BLaER1 (cell line): ENCODE results near the gene ABCA1.
"Not testable (repeated sequence)": the region's sequence is repeated elsewhere in the genome, so short reads cannot be mapped to it uniquely, and the experiment has no call there.

Source experiments
- H3K27ac ChIP-seq: shearing (Covaris generic); formaldehyde crosslinking; 2 replicates; pipeline ENCODE4 v1.8.1; 2022
- H3K27me3 ChIP-seq: shearing (Covaris generic); formaldehyde crosslinking; 2 replicates; pipeline ENCODE4 v1.8.1; 2022
- H3K36me3 ChIP-seq: shearing (Covaris generic); formaldehyde crosslinking; 2 replicates; pipeline ENCODE4 v1.8.1; 2022
- H3K4me1 ChIP-seq: shearing (Covaris generic); formaldehyde crosslinking; 2 replicates; pipeline ENCODE4 v1.8.1; 2022
- H3K4me2 ChIP-seq: shearing (Covaris generic); formaldehyde crosslinking; 2 replicates; pipeline ENCODE4 v1.8.1; 2022
- H3K4me3 ChIP-seq: shearing (Covaris generic); formaldehyde crosslinking; 2 replicates; pipeline ENCODE4 v1.8.1; 2022
- H3K9ac ChIP-seq: shearing (Covaris generic); formaldehyde crosslinking; 2 replicates; pipeline ENCODE4 v1.8.1; 2022
- H3K9me3 ChIP-seq: shearing (Covaris generic); formaldehyde crosslinking; 2 replicates; pipeline ENCODE4 v1.8.1; 2022
- H4K20me1 ChIP-seq: shearing (Covaris generic); formaldehyde crosslinking; 2 replicates; pipeline ENCODE4 v1.8.1; 2022
- Cebpa-rat ChIP-seq: shearing (Covaris generic); IDR thresholded peaks from 2 replicates; pipeline ENCODE4 v1.8.1; 2022

Gene ABCA1

DNA sequence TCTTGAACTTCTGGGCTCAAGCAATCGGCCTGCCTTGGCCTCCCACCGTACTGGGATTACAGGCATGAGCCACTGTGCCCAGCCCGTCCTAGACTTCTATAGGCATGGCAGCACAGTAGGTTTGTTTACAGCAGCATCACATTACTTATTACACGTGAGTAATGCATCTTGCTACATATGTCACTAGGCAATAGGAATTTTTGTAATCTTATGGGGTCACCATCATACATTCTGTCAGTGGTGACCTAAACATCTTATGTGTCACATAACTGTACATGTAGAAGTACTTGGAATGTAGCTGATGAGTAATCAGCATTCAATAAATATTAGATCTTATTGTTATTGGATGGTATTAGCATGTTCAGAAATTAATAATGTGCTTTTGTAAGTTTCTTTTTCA is 22.9 kb upstream of the ABCA1 start:
- Histone ChIP-seq H4K20me1 (no peaks in the 10 kb centered on the region), H3K4me2 (no peak overlapping the region), H3K27ac (no peak overlapping the region), H3K9me3 (no peaks in the 10 kb centered on the region), H3K4me1 (peaks cover 21% of the 10 kb centered on the region), H3K4me3 (no peak overlapping the region), H3K27me3 (no peaks in the 10 kb centered on the region), H3K9ac (no peak overlapping the region), H3K36me3 (no peaks in the 10 kb centered on the region)
- no peak for TF ChIP-seq Cebpa-rat

GRCh38 chr9:104948277-104948676 is 20.3 kb upstream of the ABCA1 start:
- H3K4me2 ChIP-seq, result no peak overlapping the region
- H4K20me1 ChIP-seq, result no peaks in the 10 kb centered on the region
- H3K4me1 ChIP-seq, result peaks cover 21% of the 10 kb centered on the region
- H3K27ac ChIP-seq, result no peak overlapping the region
- H3K9me3 ChIP-seq, result no peaks in the 10 kb centered on the region
- H3K27me3 ChIP-seq, result no peaks in the 10 kb centered on the region
- H3K4me3 ChIP-seq, result no peak overlapping the region
- H3K36me3 ChIP-seq, result no peaks in the 10 kb centered on the region
- H3K9ac ChIP-seq, result no peak overlapping the region
- no peak for TF ChIP-seq Cebpa-rat

DNA sequence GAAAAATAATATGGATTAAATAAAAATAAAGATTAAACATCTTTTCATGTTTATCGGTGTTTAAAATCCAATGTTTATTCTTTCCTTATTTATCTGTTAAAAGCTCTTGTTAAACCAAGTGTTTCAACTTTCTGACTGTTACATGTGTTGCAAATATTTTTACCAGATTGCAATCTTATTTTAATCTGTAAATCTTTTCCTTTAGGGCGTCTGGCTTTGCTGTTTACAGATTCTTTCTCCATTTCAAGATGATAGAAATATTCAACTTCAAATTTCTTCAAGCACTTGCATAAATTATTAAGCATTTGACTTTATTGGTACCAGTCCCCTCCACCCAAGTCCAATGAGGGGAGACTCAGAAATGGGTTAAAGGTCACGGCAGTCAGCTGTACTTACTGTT is 16.9 kb upstream of the ABCA1 start:
- Histone ChIP-seq H3K4me3 (no peak overlapping the region), H4K20me1 (no peaks in the 10 kb centered on the region), H3K4me1 (no peaks in the 10 kb centered on the region), H3K27me3 (no peaks in the 10 kb centered on the region), H3K27ac (no peak overlapping the region), H3K9me3 (no peaks in the 10 kb centered on the region), H3K9ac (no peak overlapping the region), H3K4me2 (no peak overlapping the region), H3K36me3 (no peaks in the 10 kb centered on the region)
- no peak for TF ChIP-seq Cebpa-rat

- H3K4me2 ChIP-seq, result no peak overlapping the region
- no peaks in the 10 kb centered on the region for H3K27me3 ChIP-seq
- H4K20me1 ChIP-seq, result no peaks in the 10 kb centered on the region
- no peak overlapping the region for H3K9ac ChIP-seq
- no peak overlapping the region for H3K4me3 ChIP-seq
- no peaks in the 10 kb centered on the region for H3K4me1 ChIP-seq
- no peaks in the 10 kb centered on the region for H3K36me3 ChIP-seq
- no peak for TF ChIP-seq Cebpa-rat
- no peaks in the 10 kb centered on the region for H3K9me3 ChIP-seq
- no peak overlapping the region for H3K27ac ChIP-seq
These were observed 16.4 kb upstream of the ABCA1 start for GRCh38 chr9:104944356-104944755.

GRCh38 chr9:104941597-104941996 is 13.6 kb upstream of the ABCA1 start:
- no peak overlapping the region for H3K4me3 ChIP-seq
- no peaks in the 10 kb centered on the region for H3K4me1 ChIP-seq
- H3K36me3 ChIP-seq, result no peaks in the 10 kb centered on the region
- H3K4me2 ChIP-seq, result no peak overlapping the region
- H3K27ac ChIP-seq, result no peak overlapping the region
- TF ChIP-seq Cebpa-rat, result no peak
- no peaks in the 10 kb centered on the region for H3K9me3 ChIP-seq
- H3K27me3 ChIP-seq, result no peaks in the 10 kb centered on the region
- H4K20me1 ChIP-seq, result no peaks in the 10 kb centered on the region
- H3K9ac ChIP-seq, result no peak overlapping the region

DNA sequence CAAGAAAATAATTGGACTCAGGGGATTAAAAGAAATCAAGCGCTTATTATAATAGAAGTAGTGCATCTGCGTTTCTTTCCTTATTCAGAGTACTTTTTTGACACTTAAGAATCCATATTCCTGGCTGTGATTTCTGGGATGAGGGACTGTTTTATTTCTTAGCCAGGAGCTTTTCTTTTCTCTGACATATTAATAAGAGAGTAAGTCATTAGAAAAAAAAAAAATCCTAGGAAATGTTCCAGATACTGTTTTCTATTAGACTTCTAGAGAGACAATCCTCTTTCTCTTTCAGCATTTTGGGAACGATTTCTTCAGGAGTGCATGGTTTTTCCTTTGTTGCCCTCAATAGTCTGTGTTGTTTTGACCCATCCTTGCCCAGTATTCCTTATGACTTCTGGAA is 8.3 kb upstream of the ABCA1 start:
- Histone ChIP-seq H3K9ac (no peak overlapping the region), H3K4me2 (no peak overlapping the region), H4K20me1 (no peaks in the 10 kb centered on the region), H3K9me3 (no peaks in the 10 kb centered on the region), H3K36me3 (no peaks in the 10 kb centered on the region), H3K4me3 (no peak overlapping the region), H3K4me1 (peaks cover 21% of the 10 kb centered on the region), H3K27me3 (no peaks in the 10 kb centered on the region), H3K27ac (no peak overlapping the region)
- no peak for TF ChIP-seq Cebpa-rat

DNA sequence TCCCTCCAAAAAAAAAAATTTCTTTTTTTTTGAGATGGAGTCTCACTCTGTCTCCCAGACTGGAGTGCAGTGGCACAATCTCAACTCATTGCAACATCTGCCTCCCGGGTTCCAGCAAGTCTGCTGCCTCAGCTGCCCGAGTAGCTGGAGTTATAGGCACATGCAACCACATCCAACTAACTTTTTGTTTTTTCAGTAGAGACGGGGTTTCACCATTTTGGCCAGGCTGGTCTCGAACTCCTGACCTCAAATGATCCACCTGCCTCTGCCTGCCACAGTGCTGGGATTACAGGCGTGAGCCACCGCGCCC is 7.5 kb upstream of the ABCA1 start:
- H3K4me2 ChIP-seq, H3K36me3 ChIP-seq, H3K9me3 ChIP-seq, H3K4me3 ChIP-seq, H4K20me1 ChIP-seq, H3K27ac ChIP-seq, H3K9ac ChIP-seq, H3K27me3 ChIP-seq: not testable (repeated sequence)
- peaks cover 21% of the 10 kb centered on the region for H3K4me1 ChIP-seq

DNA sequence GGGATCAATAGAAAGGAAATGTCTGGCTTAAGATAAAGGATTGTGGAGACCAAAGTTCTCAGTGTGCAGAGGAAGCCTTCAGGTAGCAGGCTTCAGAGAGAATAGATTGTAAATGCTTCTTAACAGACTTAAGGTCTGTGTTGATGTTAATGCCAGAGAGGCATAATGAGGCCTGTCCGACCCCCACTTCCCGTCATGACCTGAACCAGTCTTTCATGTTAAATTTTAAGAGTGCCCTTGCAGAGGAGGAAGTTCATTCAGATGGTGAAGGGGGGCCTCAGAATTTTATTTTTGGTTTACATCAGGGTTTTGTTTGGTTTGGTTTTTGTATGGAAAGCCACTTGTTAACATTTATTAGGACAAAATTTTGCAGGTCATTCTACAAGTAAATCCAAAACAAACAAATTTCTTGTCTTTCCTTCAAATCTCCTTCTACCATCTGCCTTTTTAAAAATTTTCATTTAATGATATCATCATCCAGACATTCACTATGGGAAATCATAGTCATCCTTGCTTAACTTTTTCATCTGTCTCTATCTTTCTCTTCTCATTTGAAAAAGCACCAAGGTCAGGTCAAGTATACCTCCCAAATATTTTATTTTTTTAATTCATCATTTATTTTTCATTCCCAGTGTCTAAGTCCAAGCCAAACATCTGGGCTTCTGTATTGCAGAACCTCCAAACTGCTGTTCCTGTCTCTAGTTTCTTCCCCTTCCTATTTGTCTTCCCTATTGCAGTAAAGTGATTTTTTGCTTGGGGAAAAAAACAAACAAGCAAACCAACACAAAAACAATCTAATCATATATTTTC is 6.9 kb upstream of the ABCA1 start:
- Histone ChIP-seq H3K4me2 (peak overlapping the region; percentile 52), H3K4me3 (no peak overlapping the region), H3K4me1 (peaks cover 23% of the 10 kb centered on the region), H3K36me3 (no peaks in the 10 kb centered on the region), H3K9me3 (no peaks in the 10 kb centered on the region), H3K27ac (no peak overlapping the region), H4K20me1 (no peaks in the 10 kb centered on the region), H3K27me3 (no peaks in the 10 kb centered on the region), H3K9ac (no peak overlapping the region)
- no peak for TF ChIP-seq Cebpa-rat

DNA sequence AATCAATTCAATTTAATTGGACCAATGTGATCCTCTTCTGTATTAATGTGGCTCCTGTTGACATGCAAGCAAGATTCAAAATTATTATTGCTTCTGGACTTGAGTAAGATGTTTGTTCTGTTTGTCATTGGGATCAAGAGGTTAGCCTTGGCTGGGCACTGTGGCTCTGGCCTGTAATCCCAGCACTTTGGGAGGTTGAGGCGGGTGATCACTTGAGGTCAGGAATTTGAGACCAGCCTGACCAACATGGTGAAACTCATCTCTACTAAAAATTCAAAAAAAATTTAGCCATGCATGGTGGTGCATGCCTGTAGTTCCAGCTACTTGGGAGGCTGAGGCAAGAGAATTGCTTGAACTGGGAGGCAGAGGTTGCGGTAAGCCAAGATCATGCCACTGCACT is 5.1 kb upstream of the ABCA1 start:
- H4K20me1 ChIP-seq, H3K4me2 ChIP-seq, H3K9ac ChIP-seq, H3K27me3 ChIP-seq, H3K36me3 ChIP-seq, H3K4me3 ChIP-seq, H3K9me3 ChIP-seq, H3K27ac ChIP-seq: not testable (repeated sequence)
- H3K4me1 ChIP-seq, result peaks cover 40% of the 10 kb centered on the region

DNA sequence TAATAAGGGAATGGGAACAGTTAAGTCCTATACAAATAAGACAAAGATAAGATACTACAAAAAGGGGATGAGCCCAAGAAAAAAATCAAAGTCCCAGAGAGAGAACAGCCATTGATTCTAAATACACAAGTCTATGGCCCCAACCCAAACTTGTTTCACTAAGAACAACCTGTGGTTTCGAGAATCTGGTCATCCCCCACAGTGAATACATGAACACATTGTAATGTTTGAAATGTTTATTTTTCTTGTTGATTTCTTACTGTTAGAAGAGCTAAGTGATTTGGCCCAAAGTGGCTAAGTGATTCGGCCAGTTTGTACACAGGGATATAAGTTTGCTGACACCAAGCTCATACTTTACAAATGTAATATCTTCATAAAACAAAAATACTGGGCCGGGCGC is 3.3 kb upstream of the ABCA1 start:
- TF ChIP-seq Cebpa-rat, result no peak
- no peaks in the 10 kb centered on the region for H3K27me3 ChIP-seq
- peaks cover 40% of the 10 kb centered on the region for H3K4me1 ChIP-seq
- no peaks in the 10 kb centered on the region for H3K36me3 ChIP-seq
- no peak overlapping the region for H3K4me3 ChIP-seq
- H3K9me3 ChIP-seq, result no peaks in the 10 kb centered on the region
- no peak overlapping the region for H3K4me2 ChIP-seq
- no peak overlapping the region for H3K9ac ChIP-seq
- no peak overlapping the region for H3K27ac ChIP-seq
- H4K20me1 ChIP-seq, result no peaks in the 10 kb centered on the region
